HG02885 (cell line): Measurements from ENCODE around the gene CD59.

Experiments used
- ATAC-seq: cut with Tn5 transposase; IDR thresholded peaks from one replicate; pipeline ENCODE4 v1.9.1; 2021; ENCODE audit warnings: mild to moderate bottlenecking; ENCODE audit not compliant: unreplicated experiment, poor library complexity

The CD59 gene, protein sequence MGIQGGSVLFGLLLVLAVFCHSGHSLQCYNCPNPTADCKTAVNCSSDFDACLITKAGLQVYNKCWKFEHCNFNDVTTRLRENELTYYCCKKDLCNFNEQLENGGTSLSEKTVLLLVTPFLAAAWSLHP

DNA sequence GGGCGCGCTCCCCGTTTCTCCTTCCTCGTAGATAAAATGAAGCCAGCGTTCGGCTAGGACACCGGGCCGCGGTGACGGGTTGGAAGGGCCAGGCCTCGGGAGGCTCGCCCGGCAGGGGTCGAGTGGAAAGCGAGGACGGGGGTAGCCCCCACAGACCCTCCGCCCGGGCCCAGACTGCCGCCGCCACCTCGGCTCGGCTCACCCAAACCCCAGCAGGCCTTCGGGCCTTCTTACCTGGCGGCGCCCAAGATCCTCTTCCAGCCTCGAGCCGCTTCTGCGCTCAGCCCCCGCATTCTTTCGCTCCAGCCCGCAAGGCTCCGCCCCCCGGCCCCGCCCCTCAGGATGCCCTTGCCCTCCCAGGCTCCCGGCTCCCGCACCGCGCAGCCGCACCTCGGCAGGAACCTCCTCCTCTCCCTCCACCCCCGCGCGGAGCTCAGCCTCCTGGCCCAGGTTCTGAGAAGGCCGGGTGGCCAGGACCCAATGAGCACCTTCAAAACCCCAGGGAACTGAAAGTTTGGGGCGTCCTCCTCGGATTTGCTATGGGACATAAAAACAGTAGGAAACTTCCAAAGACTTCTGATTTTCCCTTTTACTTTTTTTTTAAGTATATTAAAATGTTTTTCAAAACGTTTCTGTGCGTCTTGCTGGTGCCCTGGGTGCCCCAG lies at the start of gene CD59:
CD59 (minus strand) TSS at position 276 of the 665 bp plus-strand sequence. CDS start 13,978 bp downstream, outside the sequence.
- ATAC-seq: peak; percentile 69

DNA sequence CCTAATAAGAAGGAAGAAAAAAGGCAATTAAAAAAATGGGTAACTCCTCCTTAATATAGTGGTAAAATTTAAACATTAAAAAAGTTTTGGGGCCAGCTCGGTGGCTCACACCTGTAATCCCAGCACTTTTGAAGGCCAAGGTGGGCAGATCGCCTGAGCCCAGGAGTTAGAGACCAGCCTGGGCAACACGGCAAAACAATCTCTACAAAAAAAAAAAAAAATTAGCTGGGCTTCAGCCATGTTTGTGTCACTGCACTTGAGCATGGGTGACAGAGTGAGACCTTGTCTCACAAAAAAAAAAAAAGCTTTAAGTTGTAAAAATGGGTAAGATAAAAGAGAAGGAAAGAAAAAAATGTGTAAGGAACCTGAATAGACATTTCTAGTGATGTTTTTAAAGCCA lies 49.4 kb upstream of the CD59 start:
- no peak for ATAC-seq

DNA sequence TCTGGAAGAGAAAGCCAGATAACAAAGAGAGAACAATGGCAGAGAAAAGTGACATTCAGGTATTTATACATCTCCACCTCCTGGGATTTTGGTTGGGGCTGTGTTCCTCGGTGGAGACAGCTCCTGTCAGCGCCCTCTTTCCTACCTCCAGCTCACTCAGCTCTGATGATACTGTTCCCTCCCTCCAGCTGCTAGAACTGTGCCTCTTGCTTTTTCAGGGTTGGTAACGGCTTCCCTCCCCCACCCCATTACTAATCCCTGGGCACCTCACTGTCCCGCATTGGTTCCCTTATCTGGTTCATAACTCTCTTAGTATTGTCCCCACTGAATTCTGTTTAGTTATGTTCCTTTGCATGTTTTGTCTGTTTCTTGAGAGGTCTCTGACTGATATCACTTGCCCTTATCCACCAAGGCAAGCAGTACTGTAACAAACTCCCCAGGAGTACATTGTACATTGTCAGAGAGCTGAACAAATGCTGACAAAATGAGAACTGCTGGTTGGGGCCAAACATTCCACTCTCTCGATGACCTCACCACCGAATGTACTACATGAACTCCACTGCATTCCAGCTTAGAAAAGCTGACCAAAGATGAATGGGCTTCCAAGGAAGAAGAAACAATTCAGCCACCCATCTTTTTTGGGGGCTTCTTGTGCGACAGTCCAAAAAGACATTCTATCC lies 43.8 kb upstream of the CD59 start:
- no peak for ATAC-seq

DNA sequence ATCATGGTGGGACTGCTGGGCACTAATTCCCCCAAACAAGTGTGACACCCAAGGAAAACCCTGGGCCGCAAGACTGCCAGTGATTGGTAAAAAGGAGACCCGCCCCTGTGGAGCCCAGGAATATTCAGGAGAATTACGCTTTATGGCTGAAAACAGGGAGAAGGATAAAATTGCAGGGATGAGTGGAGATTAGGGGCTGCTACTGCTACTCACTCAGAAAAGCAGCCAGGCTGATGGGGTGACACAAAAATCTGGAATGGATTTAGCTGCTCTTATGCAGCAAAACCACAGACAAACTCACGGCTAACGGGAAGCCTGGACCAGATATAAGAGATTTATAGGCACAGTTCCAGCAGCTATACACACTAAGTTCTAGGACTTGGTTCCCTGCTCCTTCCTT lies 42.5 kb upstream of the CD59 start:
- no peak for ATAC-seq

DNA sequence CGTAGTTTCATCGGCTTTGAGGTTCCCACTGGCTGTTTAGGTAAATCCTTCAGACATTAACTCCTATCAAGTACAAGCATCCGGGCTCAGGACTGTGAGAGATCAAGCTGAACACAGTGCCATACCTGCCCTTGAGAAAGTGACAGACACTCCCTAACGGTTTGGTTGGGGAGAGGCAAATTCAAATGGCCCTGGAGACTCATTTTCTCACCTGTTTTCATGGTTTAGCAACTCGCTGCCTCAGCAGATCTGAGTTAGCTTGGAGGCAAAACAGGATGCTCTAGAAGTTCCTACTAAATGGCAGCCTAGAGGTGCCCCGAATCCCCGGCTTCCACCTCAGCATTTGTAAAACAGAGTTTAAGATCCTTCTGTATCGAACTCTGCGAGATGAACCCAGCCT lies 41.7 kb upstream of the CD59 start:
- ATAC-seq: no peak

DNA sequence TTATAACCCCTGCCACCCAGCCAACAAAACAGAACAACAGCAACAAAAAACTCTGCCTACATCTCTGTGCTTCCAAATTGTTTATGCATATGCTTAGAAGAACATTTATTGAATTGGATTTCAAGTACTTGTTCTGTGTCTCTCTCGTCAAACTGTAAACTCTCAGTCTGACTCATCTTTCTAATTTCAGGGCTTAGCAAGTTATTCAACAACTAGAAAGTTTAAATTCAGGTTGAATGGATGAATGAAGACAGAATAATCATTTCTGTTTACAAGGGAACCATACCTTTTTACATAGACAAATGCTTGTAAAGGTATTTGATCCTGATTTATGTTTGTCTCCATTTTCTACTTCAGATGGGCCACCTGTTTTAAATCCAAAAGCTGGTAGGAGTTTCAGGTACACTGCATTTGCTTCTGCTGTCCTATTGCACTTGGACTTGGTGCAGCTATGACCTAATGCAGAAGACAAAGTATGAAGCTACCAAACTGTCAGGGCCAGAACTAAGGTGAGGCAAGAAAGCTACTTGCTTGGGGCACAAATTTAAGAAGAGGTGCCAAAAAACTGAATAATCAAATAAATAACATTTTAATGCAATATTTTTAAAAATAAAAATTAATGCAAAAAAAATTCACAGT lies 39.7 kb upstream of the CD59 start:
- no peak for ATAC-seq

DNA sequence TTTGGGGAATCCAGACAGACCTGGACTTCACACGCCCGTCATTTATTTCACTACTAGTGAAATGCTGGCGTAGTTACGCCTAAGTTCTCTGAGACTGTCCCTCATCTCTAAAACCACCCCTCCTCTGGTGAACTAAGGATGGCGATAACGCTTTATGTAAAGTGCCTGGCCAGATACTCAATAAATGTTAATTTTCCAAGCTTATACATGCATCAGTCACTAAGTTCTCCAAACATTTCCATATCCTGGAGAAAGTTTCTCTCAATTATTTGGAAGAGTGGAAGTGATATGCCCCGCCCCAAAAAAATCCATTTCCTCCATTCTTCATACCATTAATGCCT lies 39.2 kb upstream of the CD59 start:
- no peak for ATAC-seq

DNA sequence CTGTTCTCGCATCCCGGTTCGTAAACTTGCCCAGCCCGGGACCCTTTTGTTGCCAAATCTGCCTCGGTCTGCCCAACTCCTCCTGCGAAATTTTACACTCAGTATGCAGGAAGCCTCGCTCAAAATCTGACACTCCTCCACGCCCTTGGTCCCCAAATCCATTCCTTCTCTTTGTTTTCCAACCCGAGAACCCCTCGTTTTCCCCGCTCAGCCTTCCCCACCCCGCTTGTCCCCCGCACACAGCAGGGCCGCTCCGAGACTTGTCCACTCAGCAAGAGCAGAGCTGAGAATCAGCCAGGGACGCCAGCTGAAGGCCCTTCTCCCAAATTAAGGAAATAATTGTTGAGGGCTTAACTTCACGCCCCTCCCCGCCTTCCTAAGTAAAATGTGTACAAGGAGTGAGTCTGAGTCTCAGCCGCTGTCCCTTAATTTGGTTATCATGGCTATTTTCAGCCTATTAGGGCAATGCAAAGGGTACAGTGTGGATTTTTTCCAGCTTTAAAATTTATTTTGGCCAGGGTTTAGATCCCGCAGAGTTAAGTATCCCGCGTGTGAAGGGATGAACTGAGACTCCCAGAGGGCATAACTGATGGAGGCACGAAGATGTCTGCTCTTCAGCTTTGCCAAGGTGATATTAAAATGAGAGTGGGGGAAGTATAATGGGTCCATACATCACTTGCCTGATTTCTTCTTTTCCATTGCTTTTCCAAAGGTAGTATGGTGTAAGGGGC lies 38.7 kb upstream of the CD59 start:
- no peak for ATAC-seq

DNA sequence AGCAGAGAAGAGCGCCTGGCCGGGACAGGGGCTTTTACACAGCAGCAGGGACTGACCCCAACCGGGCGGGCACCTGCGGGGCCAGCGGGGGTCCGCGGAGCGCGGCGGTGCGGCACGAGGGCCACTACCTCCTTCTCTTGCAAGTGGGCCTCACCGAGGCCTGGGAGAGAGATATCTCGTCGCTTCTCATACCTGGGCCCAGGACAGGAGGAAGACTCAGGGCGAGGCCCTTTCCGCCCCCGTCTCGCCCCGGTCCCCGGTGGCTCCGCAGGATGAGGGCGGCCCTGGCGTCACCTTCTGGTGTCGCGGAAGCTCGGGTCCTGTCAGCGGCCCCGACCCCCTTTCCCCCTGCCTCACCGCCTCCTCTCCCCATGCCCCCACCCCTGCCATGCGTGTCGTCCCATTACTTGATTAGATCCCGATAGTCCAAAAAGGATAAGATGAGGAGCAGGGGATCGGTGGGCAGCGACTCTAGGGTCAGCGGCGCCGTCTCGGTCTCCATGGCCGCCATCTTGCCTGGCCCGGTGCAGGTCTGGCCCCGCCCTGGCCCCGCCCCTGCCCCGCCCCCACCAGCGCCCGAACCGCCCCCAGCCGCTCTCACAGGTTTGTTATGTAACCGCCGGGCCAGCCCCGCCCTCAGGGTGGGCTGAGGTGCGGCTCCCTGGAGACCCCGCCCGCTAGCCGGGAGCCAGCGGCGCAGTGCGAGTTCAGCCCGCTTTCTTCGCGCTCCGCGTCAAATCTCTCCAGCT lies 37.9 kb upstream of the CD59 start, which contains the start of gene FBXO3:
FBXO3 (minus strand) TSS at position 534 of the 749 bp plus-strand sequence; CDS start at position 511, 23 bp downstream.
- ATAC-seq: peak; percentile 84

DNA sequence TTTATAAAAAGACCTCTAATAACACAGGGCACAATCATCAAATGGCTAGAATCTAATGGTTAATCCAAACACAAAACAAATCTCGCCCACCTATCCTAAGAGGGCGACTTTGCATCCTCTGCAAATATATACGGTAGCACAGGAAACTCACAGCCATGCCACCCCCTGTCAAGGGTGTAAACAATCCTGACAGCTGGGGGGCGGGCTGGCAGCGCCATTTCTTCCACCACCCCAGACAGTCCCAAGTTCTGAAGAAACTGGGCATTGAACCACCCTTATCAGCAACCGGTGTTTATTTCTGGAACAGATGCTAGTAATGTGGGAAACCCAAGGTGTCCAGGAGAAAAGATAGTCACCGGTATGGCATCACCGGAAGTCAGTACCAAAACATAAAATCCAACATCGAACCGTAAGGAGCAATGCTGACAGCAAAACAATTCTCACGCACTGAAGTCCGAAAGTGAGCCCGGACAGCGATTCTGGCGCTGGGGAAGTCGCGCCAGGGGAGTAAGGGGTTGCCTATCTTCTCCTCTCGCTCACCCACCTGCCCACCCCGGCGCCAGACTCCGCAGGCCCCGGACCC lies 37.3 kb upstream of the CD59 start:
- ATAC-seq: no peak

DNA sequence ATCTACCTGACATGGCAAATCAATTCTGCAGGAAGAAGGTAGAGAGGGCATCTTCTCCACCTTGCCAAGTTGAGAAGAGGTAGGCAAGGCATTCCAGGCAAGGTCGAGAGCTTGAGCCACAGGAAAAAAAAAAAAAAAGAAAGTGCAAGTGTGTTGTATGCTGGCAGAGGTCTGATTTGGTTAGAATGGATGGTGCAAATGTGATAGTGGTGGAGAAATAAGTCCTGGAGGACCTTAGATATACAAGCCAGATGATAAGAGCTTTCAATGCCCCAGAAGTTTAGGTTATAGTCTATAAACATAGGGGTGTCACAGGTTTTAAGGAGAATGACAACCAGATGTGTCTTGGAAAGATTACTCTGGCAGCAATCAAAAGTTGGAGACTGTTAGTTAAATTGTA lies 36.6 kb upstream of the CD59 start:
- ATAC-seq: no peak

DNA sequence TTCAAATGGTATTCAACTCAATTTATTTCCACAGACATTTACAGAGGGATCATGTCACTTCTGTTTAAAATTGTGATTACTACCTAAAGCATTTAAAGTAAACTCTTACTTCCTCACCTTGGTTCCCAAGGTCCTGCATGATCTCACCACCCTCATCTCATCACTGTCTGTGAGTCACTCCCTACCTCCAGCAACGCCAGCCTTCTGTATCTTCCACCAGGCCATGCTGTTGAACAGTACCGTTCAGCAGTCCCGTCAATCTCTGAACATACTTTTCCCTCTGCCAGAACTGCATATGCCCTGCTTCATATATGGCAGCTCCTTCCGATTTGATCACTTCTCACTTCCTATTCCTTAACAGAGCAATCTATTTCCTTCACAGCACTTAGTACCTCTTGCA lies 36.1 kb upstream of the CD59 start:
- ATAC-seq: no peak

DNA sequence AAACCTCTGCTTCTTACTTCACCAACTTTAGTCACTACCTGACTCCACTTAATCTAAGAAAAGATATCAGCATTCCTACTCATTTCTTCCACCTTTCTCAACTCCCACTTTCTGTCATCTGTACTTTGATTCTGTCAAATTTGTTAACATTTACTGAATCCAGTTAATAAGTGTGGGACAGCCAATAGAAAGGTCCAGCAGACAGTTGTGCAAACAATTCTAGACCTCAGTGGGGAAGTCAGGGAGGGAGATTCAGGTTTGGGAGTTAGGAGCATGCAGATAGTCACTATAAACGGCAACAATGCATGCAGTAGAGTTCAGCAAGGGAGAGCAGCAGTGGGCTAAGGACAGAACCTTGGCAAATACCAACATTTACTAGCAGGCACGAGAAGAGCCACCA lies 34.0 kb upstream of the CD59 start:
- no peak for ATAC-seq

DNA sequence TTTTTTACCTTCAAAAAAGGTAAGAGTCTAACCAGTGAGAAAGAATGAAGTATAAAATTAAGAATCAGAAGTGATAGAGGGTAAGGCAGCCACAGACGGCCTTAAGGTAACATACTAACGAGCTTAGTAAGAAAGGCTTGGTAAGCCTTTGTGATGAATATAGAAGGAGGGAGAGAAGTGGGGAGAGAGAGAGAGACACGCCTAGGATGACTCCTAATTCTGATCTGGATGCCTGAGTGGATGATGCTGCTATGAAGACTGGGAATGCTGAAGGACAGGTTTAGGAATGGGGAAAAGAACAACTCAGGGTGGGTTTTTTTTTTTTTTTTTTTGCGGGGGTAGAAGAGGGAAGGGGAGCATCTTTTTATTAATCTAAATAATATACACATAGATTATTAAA lies 33.3 kb upstream of the CD59 start:
- no peak for ATAC-seq

DNA sequence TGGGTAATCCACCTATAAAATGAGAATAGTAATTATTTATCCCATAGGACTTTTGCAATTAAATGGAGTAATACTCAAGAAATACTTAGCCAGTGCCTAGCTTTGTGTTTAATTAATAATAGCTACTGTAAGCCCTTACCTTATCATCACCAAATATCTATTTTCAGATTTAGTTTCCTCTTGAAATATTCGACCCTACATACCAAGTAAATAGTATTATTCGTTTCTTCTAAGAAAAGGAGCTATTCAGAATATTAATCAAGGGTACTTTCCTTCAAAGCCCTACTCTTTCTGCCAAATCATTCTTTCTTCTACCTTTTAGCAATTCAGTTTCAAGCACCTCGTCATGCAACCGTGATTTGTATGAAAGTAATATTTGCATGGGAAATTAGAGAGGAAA lies 31.4 kb upstream of the CD59 start:
- ATAC-seq: no peak

DNA sequence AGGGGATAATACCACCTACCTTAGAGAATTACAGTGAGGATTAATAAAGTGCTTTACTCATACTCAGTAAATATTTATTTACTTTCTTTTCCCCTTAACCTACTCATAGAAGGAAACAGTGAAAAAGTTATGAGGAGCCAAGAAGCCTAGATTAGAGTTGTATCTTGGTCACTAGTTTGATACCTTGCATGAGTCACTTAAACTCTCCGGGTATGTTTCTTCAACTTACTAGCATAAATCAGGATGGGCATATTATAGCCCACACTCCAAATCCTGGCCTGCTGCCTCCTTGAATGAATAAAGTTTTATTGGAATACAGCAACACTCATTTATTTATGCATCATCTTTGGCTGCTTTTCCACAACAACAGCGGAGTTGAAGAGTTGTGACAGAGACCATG lies 29.9 kb upstream of the CD59 start:
- no peak for ATAC-seq

DNA sequence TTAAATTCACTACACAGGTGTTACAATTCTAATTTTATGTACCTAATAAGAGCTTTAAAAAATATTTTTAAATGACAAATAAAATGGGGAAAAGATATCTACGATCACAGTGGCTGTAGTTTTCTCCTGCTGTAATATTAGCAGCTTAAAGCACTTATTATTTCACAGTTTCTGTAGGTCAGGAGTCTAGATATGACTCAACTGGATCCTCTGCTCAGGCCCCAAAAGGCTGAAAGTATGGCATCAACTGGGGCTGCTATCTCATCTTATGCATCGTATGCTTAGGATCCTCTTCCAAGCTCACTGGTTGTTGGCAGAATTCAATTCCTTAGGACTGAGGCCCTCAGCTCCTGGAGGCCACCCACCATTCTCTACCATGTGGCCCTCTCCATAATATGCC lies 25.2 kb upstream of the CD59 start:
- ATAC-seq: peak; percentile 94

DNA sequence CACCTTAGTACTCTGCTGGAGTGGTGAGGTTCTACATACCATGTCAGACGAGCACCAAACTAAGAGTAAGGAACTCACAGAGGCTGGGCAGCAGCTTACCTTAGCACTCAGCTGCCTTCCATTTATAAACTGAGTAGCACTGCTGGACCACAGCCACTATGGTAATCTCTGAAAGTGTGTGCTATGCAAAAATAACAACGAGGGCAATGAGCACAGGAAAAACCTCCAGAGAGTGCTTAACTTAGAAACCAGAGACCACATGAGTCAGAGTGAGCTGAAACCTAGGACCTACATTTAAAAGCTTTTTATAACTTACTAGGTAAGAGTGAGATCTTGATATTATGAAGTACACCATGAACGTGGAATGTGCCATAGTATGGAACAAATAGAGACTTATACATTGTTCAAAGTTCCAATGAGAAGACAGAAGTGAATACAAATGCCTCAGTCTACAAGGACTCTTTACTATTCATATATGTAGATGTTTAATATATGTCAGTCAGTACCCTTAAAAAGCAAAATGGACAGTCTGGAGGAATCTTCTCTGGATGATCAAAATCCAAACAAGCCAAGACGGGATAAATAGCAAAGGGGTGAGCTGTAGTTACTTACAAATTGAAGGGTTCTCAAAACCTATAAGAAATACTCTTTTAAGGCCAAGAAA lies 17.2 kb upstream of the CD59 start:
- peak; percentile 99 for ATAC-seq

DNA sequence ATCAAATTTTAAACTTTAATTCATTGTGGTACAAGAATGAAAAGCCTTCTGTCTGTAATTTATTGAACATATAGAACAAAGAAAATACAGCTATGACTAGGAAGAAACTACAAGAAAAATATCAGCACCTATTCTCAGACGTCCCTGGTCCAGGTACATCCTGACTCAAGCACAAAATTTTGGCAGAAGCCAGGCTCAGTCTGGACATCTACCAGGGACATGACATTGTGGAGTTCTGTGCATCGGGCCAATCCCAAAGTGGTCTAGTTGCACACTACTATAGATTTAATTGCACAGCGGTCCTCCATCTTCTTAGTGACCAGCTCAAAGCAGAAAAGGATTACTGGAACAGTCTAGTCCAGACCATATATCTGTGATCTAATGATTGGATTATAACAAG lies 15.7 kb upstream of the CD59 start:
- ATAC-seq: no peak
